Glutamatergic neuron (in vitro differentiated cells): ENCODE data around the gene TIMP2. TPM values are rescaled to one million over a fixed set of nuclear protein-coding genes. Genes with fewer than 3 reads are reported as not detected.
"Not testable (repeated sequence)": the region's sequence is repeated elsewhere in the genome, so short reads cannot be mapped to it uniquely, and the experiment has no call there.

ENCODE experiments used
- DNase-seq: peaks from one replicate; pipeline ENCODE4 v3.0.0; 2022
- H3K27ac Mint-ChIP-seq: one replicate; pipeline ENCODE4 v1.8.0; 2020; ENCODE audit warnings: mild to moderate bottlenecking, mixed read lengths, inconsistent platforms; ENCODE audit not compliant: unreplicated experiment
- H3K27me3 Mint-ChIP-seq: one replicate; pipeline ENCODE4 v1.8.0; 2020; ENCODE audit warnings: mild to moderate bottlenecking, moderate library complexity, mixed read lengths, inconsistent platforms; ENCODE audit not compliant: unreplicated experiment
- H3K36me3 Mint-ChIP-seq: one replicate; pipeline ENCODE4 v1.8.0; 2020; ENCODE audit warnings: mild to moderate bottlenecking, mixed read lengths, inconsistent platforms; ENCODE audit not compliant: unreplicated experiment
- H3K4me1 Mint-ChIP-seq: one replicate; pipeline ENCODE4 v1.8.0; 2020; ENCODE audit warnings: mild to moderate bottlenecking, low read depth, mixed read lengths, inconsistent platforms; ENCODE audit not compliant: unreplicated experiment
- H3K4me3 Mint-ChIP-seq: one replicate; pipeline ENCODE4 v1.8.0; 2020; ENCODE audit warnings: mild to moderate bottlenecking, mixed read lengths, inconsistent platforms; ENCODE audit not compliant: unreplicated experiment
- H3K9me3 Mint-ChIP-seq: one replicate; pipeline ENCODE4 v1.8.0; 2020; ENCODE audit warnings: mild to moderate bottlenecking, moderate library complexity, mixed read lengths, inconsistent platforms; ENCODE audit not compliant: unreplicated experiment
- CTCF ChIP-seq: fragments of 200-600 bp; sonication (generic); IDR thresholded peaks from one replicate; pipeline ENCODE4 v1.5.0; 2021; ENCODE audit not compliant: partially characterized antibody, unreplicated experiment
- total RNA-seq: library from RNA; stranded (reverse); fragmentation: NEBNext Ultra II Directional; extraction: Animal tissue kit (Norgen Biotek cat#: 25700); gene quantifications from one replicate; pipeline ENCODE4 v1.2.1, GENCODE V29; 2021; ENCODE audit not compliant: unreplicated experiment

The TIMP2 gene
- total RNA-seq, 1 donor from 2014 or later: 121 TPM

GRCh38 chr17:78913115-78913514 is 12.1 kb downstream of the TIMP2 start:
- no peak for DNase-seq
- Mint-ChIP-seq H3K27me3 (peaks cover 7% of the 10 kb centered on the region), H3K36me3 (no peaks in the 10 kb centered on the region), H3K4me1 (peaks cover 5% of the 10 kb centered on the region), H3K27ac (no peak overlapping the region), H3K4me3 (no peak overlapping the region), H3K9me3 (no peaks in the 10 kb centered on the region)
- TF ChIP-seq CTCF: no peak

GRCh38 chr17:78912082-78912481 is 13.1 kb downstream of the TIMP2 start:
- H3K9me3 Mint-ChIP-seq: no peaks in the 10 kb centered on the region
- peaks cover 4% of the 10 kb centered on the region for H3K27me3 Mint-ChIP-seq
- no peak for DNase-seq
- peaks cover 2% of the 10 kb centered on the region for H3K4me1 Mint-ChIP-seq
- H3K27ac Mint-ChIP-seq: no peak overlapping the region
- no peak for TF ChIP-seq CTCF
- H3K36me3 Mint-ChIP-seq: no peaks in the 10 kb centered on the region
- no peak overlapping the region for H3K4me3 Mint-ChIP-seq

GRCh38 chr17:78911543-78911942 is 13.6 kb downstream of the TIMP2 start:
- H3K36me3 Mint-ChIP-seq, H3K9me3 Mint-ChIP-seq, H3K27me3 Mint-ChIP-seq, H3K4me3 Mint-ChIP-seq, DNase-seq, H3K27ac Mint-ChIP-seq, H3K4me1 Mint-ChIP-seq: not testable (repeated sequence)

- Mint-ChIP-seq H3K27me3 (peaks cover 3% of the 10 kb centered on the region), H3K36me3 (no peaks in the 10 kb centered on the region), H3K4me3 (no peak overlapping the region), H3K27ac (no peak overlapping the region), H3K4me1 (no peaks in the 10 kb centered on the region), H3K9me3 (no peaks in the 10 kb centered on the region)
- no peak for DNase-seq
- TF ChIP-seq CTCF: no peak
These were observed 14.5 kb downstream of the TIMP2 start for GRCh38 chr17:78910497-78911284.

- TF ChIP-seq CTCF: no peak
- H3K27me3 Mint-ChIP-seq: peaks cover 6% of the 10 kb centered on the region
- H3K27ac Mint-ChIP-seq: no peak overlapping the region
- DNase-seq: no peak
- peaks cover 8% of the 10 kb centered on the region for H3K4me1 Mint-ChIP-seq
- no peaks in the 10 kb centered on the region for H3K9me3 Mint-ChIP-seq
- no peaks in the 10 kb centered on the region for H3K36me3 Mint-ChIP-seq
- no peak overlapping the region for H3K4me3 Mint-ChIP-seq
These were observed 16.8 kb downstream of the TIMP2 start for GRCh38 chr17:78908426-78908825.
